ENCODE results near the gene PLCL2. TPM values are rescaled to one million over a fixed set of nuclear protein-coding genes. Genes with fewer than 3 reads are reported as not detected.

PLCL2 gene
- polyA plus RNA-seq, 1 experiment = 1.9 TPM

DNA sequence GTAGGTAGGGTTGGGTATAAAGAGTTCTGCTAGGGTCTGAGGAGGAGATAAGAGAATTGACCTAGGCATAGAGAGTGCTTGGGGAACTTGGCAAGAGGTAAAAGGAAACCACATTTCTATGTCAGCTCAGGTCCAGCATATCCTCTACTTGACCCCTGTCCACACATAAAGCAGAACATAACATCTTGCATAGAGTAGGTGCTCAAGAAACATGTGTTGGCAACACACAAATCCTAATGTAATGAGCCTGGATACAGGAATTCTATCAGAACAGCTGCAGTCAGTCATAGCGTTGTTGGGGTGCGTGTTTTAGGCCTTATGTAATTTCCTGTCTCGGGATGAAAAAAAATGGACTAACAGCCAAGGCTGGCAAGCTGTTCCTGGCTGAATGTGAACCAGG, 35.0 kb upstream of the PLCL2 start:
- Histone ChIP-seq H3K27me3 (ENCODE audit: control insufficient read depth, insufficient read depth, low read length) (no peaks in the 10 kb centered on the region), H3K36me3 (ENCODE audit: control insufficient read depth, insufficient read depth, low read length) (no peaks in the 10 kb centered on the region), H3K4me3 (ENCODE audit: low read depth, low read length) (no peak overlapping the region)
- CTCF ChIA-PET = no interaction called here
- TF ChIP-seq CTCF (IDR thresholded peaks at IDR 0.05; ENCODE audit: insufficient read depth, low read depth, low read length) = no peak
- POLR2A ChIA-PET = no interaction called here
- peak; percentile 19 for DNase-seq (ENCODE audit: low read depth)

DNA sequence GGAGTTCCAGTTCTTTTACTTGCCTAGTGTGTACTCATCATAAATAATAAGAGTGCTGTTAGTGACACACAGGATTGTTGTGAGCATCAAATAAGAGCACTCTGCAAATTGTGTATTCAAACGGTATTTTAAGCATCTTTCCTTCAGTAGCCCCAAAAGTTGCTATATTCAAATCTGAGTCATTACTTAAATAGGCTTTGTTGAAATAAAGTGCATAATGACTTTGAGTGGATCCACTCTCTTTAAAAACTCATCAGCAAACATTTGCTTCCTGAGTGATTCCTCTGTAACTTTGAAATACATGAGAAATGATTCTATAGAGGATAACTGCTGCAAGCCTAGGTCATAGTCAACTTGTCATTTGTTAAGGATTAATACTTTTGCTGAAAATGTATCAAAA, 29.3 kb upstream of the PLCL2 start:
- Histone ChIP-seq H3K4me3 (ENCODE audit: low read depth, low read length) (no peak overlapping the region), H3K36me3 (ENCODE audit: control insufficient read depth, insufficient read depth, low read length) (no peaks in the 10 kb centered on the region), H3K27me3 (ENCODE audit: control insufficient read depth, insufficient read depth, low read length) (no peaks in the 10 kb centered on the region)
- no peak for TF ChIP-seq CTCF (IDR thresholded peaks at IDR 0.05; ENCODE audit: insufficient read depth, low read depth, low read length)
- CTCF ChIA-PET = no interaction called here
- DNase-seq (ENCODE audit: low read depth) = no peak
- POLR2A ChIA-PET = no interaction called here

DNA sequence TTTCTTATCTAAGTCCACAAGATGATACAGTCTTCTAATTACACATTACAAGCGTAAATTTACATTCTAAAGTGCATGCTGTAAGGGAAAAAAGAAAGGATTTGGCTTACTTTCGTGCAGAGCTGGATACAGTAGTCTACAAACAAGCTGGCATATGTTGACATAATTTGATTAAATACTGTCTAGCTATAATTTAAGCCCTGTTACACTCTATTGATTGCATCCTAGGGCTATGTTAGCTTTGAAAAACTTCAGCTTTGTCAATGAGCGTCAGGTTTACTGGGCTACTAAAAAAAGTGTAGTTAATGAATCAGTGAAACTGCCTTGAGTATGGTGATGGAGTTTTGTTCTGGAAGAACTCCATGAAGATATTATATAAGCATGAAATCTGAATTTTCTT, 24.5 kb upstream of the PLCL2 start:
- no peak for TF ChIP-seq CTCF (IDR thresholded peaks at IDR 0.05; ENCODE audit: insufficient read depth, low read depth, low read length)
- ChIA-PET CTCF (no interaction called here), POLR2A (no interaction called here)
- Histone ChIP-seq H3K36me3 (ENCODE audit: control insufficient read depth, insufficient read depth, low read length) (no peaks in the 10 kb centered on the region), H3K27me3 (ENCODE audit: control insufficient read depth, insufficient read depth, low read length) (no peaks in the 10 kb centered on the region), H3K4me3 (ENCODE audit: low read depth, low read length) (no peak overlapping the region)
- no peak for DNase-seq (ENCODE audit: low read depth)

DNA sequence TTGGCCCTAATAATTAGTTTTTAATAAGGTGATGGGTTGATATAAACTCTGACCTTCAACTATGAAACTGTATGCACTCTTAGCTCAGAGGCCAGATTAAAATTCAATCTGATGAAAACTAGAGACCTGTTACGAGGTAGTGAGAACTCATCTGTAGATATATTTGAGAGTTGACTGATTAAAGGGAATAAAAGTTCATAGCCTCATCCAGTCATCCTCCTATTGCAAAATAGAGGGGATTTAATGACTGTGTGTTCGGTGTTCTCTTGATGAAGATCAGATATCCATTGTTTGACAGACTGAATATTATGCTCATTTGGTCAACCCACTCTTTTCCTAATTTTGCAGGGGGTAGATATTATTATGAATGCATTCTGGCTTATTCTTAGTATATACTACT, 23.3 kb upstream of the PLCL2 start:
- Histone ChIP-seq H3K27me3 (ENCODE audit: control insufficient read depth, insufficient read depth, low read length) (no peaks in the 10 kb centered on the region), H3K36me3 (ENCODE audit: control insufficient read depth, insufficient read depth, low read length) (no peaks in the 10 kb centered on the region), H3K4me3 (ENCODE audit: low read depth, low read length) (no peak overlapping the region)
- CTCF ChIA-PET = no interaction called here
- DNase-seq (ENCODE audit: low read depth) = no peak
- no peak for TF ChIP-seq CTCF (IDR thresholded peaks at IDR 0.05; ENCODE audit: insufficient read depth, low read depth, low read length)
- POLR2A ChIA-PET = no interaction called here

DNA sequence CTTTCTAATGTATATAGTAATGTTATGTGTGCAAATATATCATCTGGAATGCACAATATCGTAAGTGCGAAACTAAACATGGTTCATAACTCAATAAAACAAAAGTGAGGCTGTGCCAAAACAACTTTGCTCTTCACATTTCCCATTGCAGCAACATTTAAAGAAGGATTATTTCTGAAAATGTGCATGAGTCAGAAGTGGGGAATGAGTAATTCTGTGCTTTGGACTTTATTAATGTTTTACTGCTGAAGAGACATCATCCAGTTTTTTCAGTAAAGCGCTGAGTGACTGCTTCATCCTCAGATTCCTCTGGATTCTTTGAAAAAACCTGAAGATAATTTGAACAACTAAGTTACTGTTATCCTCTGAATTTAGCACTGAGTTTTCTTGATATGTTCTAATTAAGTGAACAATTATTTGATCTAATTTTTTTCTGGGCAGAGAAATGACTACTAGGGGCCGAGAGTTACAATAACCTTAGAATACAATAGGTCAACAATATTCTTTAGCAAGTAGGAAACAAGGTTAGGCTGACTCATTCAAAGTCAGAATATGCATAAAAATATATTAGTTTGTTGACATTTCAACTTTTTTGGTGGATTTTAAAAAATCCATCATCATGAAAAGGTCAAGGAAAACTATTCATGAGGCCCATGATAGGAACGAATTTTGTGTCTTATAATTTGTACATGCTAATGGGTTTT, 20.0 kb upstream of the PLCL2 start:
- POLR2A ChIA-PET = interaction anchor here (0.5 kb wide), 1 partner anchor 277 kb away, joined by 3 read pairs; no protein-coding TSS in a partner anchor
- CTCF ChIA-PET = interaction anchor here (1.6 kb wide), 1 partner anchor 11 kb away, joined by 3 read pairs; no protein-coding TSS in a partner anchor
- H3K4me3 ChIP-seq (ENCODE audit: low read depth, low read length) = no peak overlapping the region
- H3K27me3 ChIP-seq (ENCODE audit: control insufficient read depth, insufficient read depth, low read length) = no peaks in the 10 kb centered on the region
- peak; percentile 48 for DNase-seq (ENCODE audit: low read depth)
- no peaks in the 10 kb centered on the region for H3K36me3 ChIP-seq (ENCODE audit: control insufficient read depth, insufficient read depth, low read length)
- no peak for TF ChIP-seq CTCF (IDR thresholded peaks at IDR 0.05; ENCODE audit: insufficient read depth, low read depth, low read length)
